A549 (cell line): Measurements from ENCODE around the gene PRELID3B. TPM values are rescaled to one million over a fixed set of nuclear protein-coding genes. Genes with fewer than 3 reads are reported as not detected.

Experiments used
- ATAC-seq, 2 experiments: fragments of 200-7000 bp in 1 of 2; fragments of >200 bp in 1 of 2; cut with Nextera tagmentation in 1 of 2; cut with Tn5 transposase in 1 of 2; 3 replicates each; pipeline versions ENCODE4 v1.8.0 to v1.9.1; 2018 to 2020; ENCODE audit warnings: mild to moderate bottlenecking in 1 of 2, moderate library complexity in 1 of 2
- CTCF ChIA-PET: fragments of 300-600 bp; sonication (Branson Sonifier 250); formaldehyde crosslinking; extraction: SDS; loops from one replicate; lab custom pipeline; 2021; ENCODE audit warnings: antibody characterized with exemption, inconsistent platforms; lab: Yijun Ruan, JAX
- POLR2A ChIA-PET: fragments of 350-600 bp; formaldehyde crosslinking; extraction: SDS; loops from one replicate; lab custom pipeline; 2021; ENCODE audit warnings: antibody characterized with exemption, inconsistent platforms; lab: Yijun Ruan, JAX
- DNase-seq, 2 experiments: peaks; one replicate each; pipeline versions ENCODE4 v3.0.0 to v3.0.0-alpha.2; 2011 to 2016; ENCODE audit warnings: low read depth in 1 of 2, low spot score in 1 of 2
- FAIRE-seq: peaks from 2 replicates; lab custom pipeline; 2011; peaks lifted over from hg19 to GRCh38; lab: Jason Lieb, UNC
- H3K27ac ChIP-seq, 2 experiments: fragments of >200 bp; sonication (Bioruptor Twin); formaldehyde crosslinking; 3 replicates each; pipeline ENCODE4 v1.5.1; 2016 to 2017
- H3K4me1 ChIP-seq: fragments of >200 bp; sonication (Bioruptor Twin); formaldehyde crosslinking; 3 replicates; pipeline ENCODE4 v1.6.1; 2016
- H3K4me2 ChIP-seq: fragments of >200 bp; sonication (Bioruptor Twin); formaldehyde crosslinking; 3 replicates; pipeline ENCODE4 v1.6.1; 2016
- H3K4me3 ChIP-seq: fragments of >200 bp; sonication (Bioruptor Twin); formaldehyde crosslinking; 3 replicates; pipeline ENCODE4 v1.5.1; 2016
- H3K9me3 ChIP-seq: fragments of >200 bp; sonication (Bioruptor Twin); formaldehyde crosslinking; 3 replicates; pipeline ENCODE4 v1.6.1; 2016
- ATOH8 ChIP-seq: fragments of 250-450 bp; sonication (Bioruptor Pico); IDR thresholded peaks from 2 replicates; pipeline ENCODE4 v1.5.0; 2020; ENCODE audit warnings: low read depth, mild to moderate bottlenecking, moderate library complexity
- BHLHE40 ChIP-seq: IDR thresholded peaks from 2 replicates; pipeline ENCODE4 v1.6.1; 2012; ENCODE audit warnings: low read depth, low read length, inconsistent platforms
- CBX2 ChIP-seq: fragments of 200-600 bp; sonication (generic); IDR thresholded peaks from 2 replicates; pipeline ENCODE4 v1.6.1; 2016; ENCODE audit warnings: low read depth, mild to moderate bottlenecking, borderline replicate concordance
- CBX8 ChIP-seq: fragments of 200-600 bp; sonication (generic); IDR thresholded peaks from 2 replicates; pipeline ENCODE4 v1.6.1; 2016
- CEBPB ChIP-seq, 2 experiments: fragments of >200 bp in 1 of 2; sonication (Bioruptor Twin) in 1 of 2; formaldehyde crosslinking in 1 of 2; IDR thresholded peaks; 2 replicates each; pipeline ENCODE4 v1.6.1; 2012 to 2016
- E2F6 ChIP-seq: IDR thresholded peaks from 2 replicates; pipeline ENCODE4 v1.6.1; 2012; ENCODE audit warnings: low read depth, borderline replicate concordance
- EHMT2 ChIP-seq: fragments of 200-600 bp; sonication (generic); IDR thresholded peaks from 2 replicates; pipeline ENCODE4 v1.6.1; 2016; ENCODE audit warnings: antibody characterized with exemption, low read depth, mild to moderate bottlenecking, moderate library complexity
- EP300 ChIP-seq, 2 experiments: fragments of >200 bp; sonication (Bioruptor Twin); formaldehyde crosslinking; IDR thresholded peaks; 2 replicates in 1 of 2; 3 replicates in 1 of 2; pipeline ENCODE4 v1.6.1; 2016 to 2017
- FOSB ChIP-seq: fragments of 250-450 bp; sonication (Bioruptor Pico); IDR thresholded peaks from 2 replicates; pipeline ENCODE4 v1.5.0; 2020; ENCODE audit warnings: mild to moderate bottlenecking, moderate library complexity
- FOXS1 ChIP-seq: fragments of 250-450 bp; sonication (Bioruptor Pico); IDR thresholded peaks from 2 replicates; pipeline ENCODE4 v1.5.0; 2020; ENCODE audit warnings: mild to moderate bottlenecking, moderate library complexity
- HEYL ChIP-seq: fragments of 250-450 bp; sonication (Bioruptor Pico); IDR thresholded peaks from 2 replicates; pipeline ENCODE4 v1.8.0; 2021; ENCODE audit warnings: mild to moderate bottlenecking, moderate library complexity
- HOXB5 ChIP-seq: fragments of 250-450 bp; sonication (Bioruptor Pico); IDR thresholded peaks from 2 replicates; pipeline ENCODE4 v1.5.0; 2020; ENCODE audit warnings: mild to moderate bottlenecking, moderate library complexity
- JUNB ChIP-seq: fragments of >200 bp; sonication (Bioruptor Twin); formaldehyde crosslinking; IDR thresholded peaks from 2 replicates; pipeline ENCODE4 v1.6.1; 2016
- KDM1A ChIP-seq: fragments of 200-600 bp; sonication (generic); IDR thresholded peaks from 2 replicates; pipeline ENCODE4 v1.6.1; 2016; ENCODE audit warnings: low read depth, mild to moderate bottlenecking
- MAX ChIP-seq: IDR thresholded peaks from 2 replicates; pipeline ENCODE4 v1.6.1; 2012
- MAZ ChIP-seq: fragments of 150-350 bp; IDR thresholded peaks from 2 replicates; pipeline ENCODE4 v1.6.1; 2014; ENCODE audit warnings: antibody characterized with exemption, low read depth, low read length, borderline replicate concordance
- MYC ChIP-seq: IDR thresholded peaks from 2 replicates; pipeline ENCODE4 v1.6.1; 2012; ENCODE audit warnings: mild to moderate bottlenecking, inconsistent platforms, low read length, improper control_type of control experiment, borderline replicate concordance
- PHF8 ChIP-seq: fragments of 200-600 bp; sonication (generic); IDR thresholded peaks from 2 replicates; pipeline ENCODE4 v1.6.1; 2016; ENCODE audit warnings: low read depth, mild to moderate bottlenecking, antibody characterized with exemption, moderate library complexity, borderline replicate concordance
- REST ChIP-seq: fragments of 200-600 bp; sonication (generic); IDR thresholded peaks from 2 replicates; pipeline ENCODE4 v1.6.1; 2016; ENCODE audit warnings: antibody characterized with exemption, mild to moderate bottlenecking, moderate library complexity
- RNF2 ChIP-seq: fragments of 200-600 bp; sonication (generic); IDR thresholded peaks from 2 replicates; pipeline ENCODE4 v1.6.1; 2016; ENCODE audit warnings: low read depth, mild to moderate bottlenecking, antibody characterized with exemption, moderate library complexity, borderline replicate concordance
- ZFP36 ChIP-seq: fragments of 450-650 bp; IDR thresholded peaks from 2 replicates; pipeline ENCODE4 v1.6.1; 2014; ENCODE audit warnings: borderline replicate concordance; ENCODE audit not compliant: partially characterized antibody
- ZNF302 ChIP-seq: fragments of 250-450 bp; sonication (Bioruptor Pico); IDR thresholded peaks from 2 replicates; pipeline ENCODE4 v1.9.0; 2021; ENCODE audit warnings: inconsistent platforms, mild to moderate bottlenecking, moderate library complexity
- WGBS: methylation state at CpG from one replicate; pipeline ENCODE4 v1.1.6; 2017; ENCODE audit errors: missing lambda C conversion rate; 5-methylcytosine and 5-hydroxymethylcytosine counted together
- polyA plus RNA-seq, 4 experiments: library from polyadenylated mRNA; depleted of rRNA in 3 of 4; stranded (reverse); fragments of >200 nt; fragmentation: RNase III in 1 of 4; extraction: RNeasy Plus Mini Kit Qiagen cat#74134 plus additional on column Dnase treatment in 1 of 4; gene quantifications; 2 replicates in 3 of 4; 3 replicates in 1 of 4; pipeline ENCODE4 v1.2.3, GENCODE V29; 2011 to 2017

Gene PRELID3B
- polyA plus RNA-seq, 2 of the 4 experiments (the other 2 are of a cell fraction), result 85.6 to 143 TPM

- POLR2A ChIA-PET, result no interaction called here
- FAIRE-seq, result no peak
- CTCF ChIA-PET, result interaction anchor here (1.2 kb wide), 1 partner anchor 9 kb away, joined by 3 read pairs; no protein-coding TSS in a partner anchor
Measured at GRCh38 chr20:58998656-58999055, 43.9 kb downstream of the PRELID3B start.

GRCh38 chr20:58997141-58997770, 45.3 kb downstream of the PRELID3B start:
- CTCF ChIA-PET, result interaction anchor here (0.6 to 0.9 kb wide), 2 partner anchors 15 to 54 kb away, joined by 3 read pairs; no protein-coding TSS in a partner anchor
- POLR2A ChIA-PET, result interaction anchor here (1.1 kb wide), 1 partner anchor 35 kb away, joined by 3 read pairs; the partner anchor contains the start of gene ATP5F1E
- WGBS, result 95% methylated on average over 24 of the region's 24 CpGs
- Histone ChIP-seq H3K4me1 (peaks cover 20% of the 10 kb centered on the region), H3K9me3 (no peaks in the 10 kb centered on the region), H3K4me3 (no peak overlapping the region), H3K27ac (no peak overlapping the region), H3K4me2 (no peak overlapping the region)
- DNase-seq, result no peak
- TF ChIP-seq REST, result no peak
- no peak for TF ChIP-seq PHF8
- no peak for TF ChIP-seq ZFP36
- TF ChIP-seq ATOH8 (CRISPR knock-in tag), result no peak
- TF ChIP-seq FOXS1 (CRISPR knock-in tag), result no peak
- no peak for TF ChIP-seq MAZ
- TF ChIP-seq MYC, result no peak
- FAIRE-seq, result no peak
- ATAC-seq, result no peak; a peak in 1 of 6 replicates

More at GRCh38 chr20:58998656-58999055, 43.9 kb downstream of the PRELID3B start:
- Histone ChIP-seq H3K4me1 (peaks cover 18% of the 10 kb centered on the region), H3K27ac (no peak overlapping the region), H3K9me3 (no peaks in the 10 kb centered on the region), H3K4me2 (no peak overlapping the region), H3K4me3 (no peak overlapping the region)
- TF ChIP-seq JUNB (no peak), EP300 (IDR thresholded peaks at IDR 0.05) (no peak), CEBPB (IDR thresholded peaks at IDR 0.05) (no peak), HEYL (CRISPR knock-in tag) (no peak), E2F6 (no peak), HOXB5 (CRISPR knock-in tag) (no peak), FOSB (CRISPR knock-in tag) (no peak), MYC (no peak), MAX (no peak), KDM1A (no peak), BHLHE40 (no peak), EHMT2 (no peak), ZNF302 (CRISPR knock-in tag) (no peak), RNF2 (no peak), CBX2 (no peak), CBX8 (no peak)
- DNase-seq (no peak), ATAC-seq (0 out of 6 replicates have a peak, but pooled peaks of 1 of the 2 experiments have one; percentile 11)
- WGBS, result 95% methylated on average over 11 of the region's 11 CpGs
